Adipose tissue (tissue), 3 donors: ENCODE data around the gene ADAMTS1. TPM values are rescaled to one million over a fixed set of nuclear protein-coding genes. Genes with fewer than 3 reads are reported as not detected.
"Not testable (repeated sequence)": the region's sequence is repeated elsewhere in the genome, so short reads cannot be mapped to it uniquely, and the experiment has no call there.

Experiments
- H3K27ac ChIP-seq: one replicate; pipeline ENCODE4 v1.5.1; 2013; ENCODE audit warnings: low read depth, low read length
- WGBS, 3 donors: extraction: QIAGEN DNeasy Blood & Tissue Kit; methylation state at CpG; one replicate each; pipeline ENCODE4 v1.1.7; 2013; 5-methylcytosine and 5-hydroxymethylcytosine counted together
- polyA plus RNA-seq, 3 donors: library from polyadenylated mRNA; stranded (reverse); fragments of 200-250 nt; gene quantifications; one replicate each; pipeline ENCODE4 v1.2.3, GENCODE V29; 2013
- donor health status: healthy with polysubstance abuse.
- donor health status: Bipolar disorder and iron deficiency.
- donor health status: healthy.

Gene ADAMTS1
- 100 to 1,000 TPM in 2 of 3 donors, 10 to 100 TPM in 1; 26.7 to 378 (median 177) TPM for polyA plus RNA-seq

- peak within 1 kb of the TSS; percentile 58 for H3K27ac ChIP-seq
- WGBS, 3 donors = 0% methylated on average over 51 to 56 of the region's 56 CpGs
Measured at GRCh38 chr21:26845066-26845758, at the start of gene ADAMTS1. Gene ADAMTS1 (minus strand): TSS chr21:26845409. CDS start chr21:26844954, 455 bp downstream.

DNA sequence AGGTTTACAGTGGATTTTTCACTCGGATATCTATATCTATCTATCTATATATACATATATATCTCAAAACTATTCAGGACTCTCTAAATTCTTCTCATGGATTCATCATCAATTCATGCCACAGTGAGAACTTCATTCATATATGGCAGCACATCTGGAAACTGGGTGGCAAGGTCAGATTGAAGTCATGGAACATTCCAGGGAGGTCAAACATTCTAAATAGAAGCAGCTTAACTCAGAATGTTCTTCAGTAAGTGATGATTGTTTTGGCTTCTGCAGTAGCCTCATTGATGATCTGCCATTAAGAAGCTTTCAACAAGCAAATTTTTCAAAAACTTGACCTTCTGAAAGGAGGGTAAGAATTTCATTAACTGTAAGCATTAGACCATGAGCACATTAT is 46.9 kb upstream of the ADAMTS1 start:
- WGBS, 3 donors = 69 to 73% (median 70%) methylated on average over 1 of the region's 1 CpG
- H3K27ac ChIP-seq = no peak overlapping the region

GRCh38 chr21:26888931-26889330 is 43.7 kb upstream of the ADAMTS1 start:
- 59 to 83% (median 80%) methylated on average over 5 of the region's 5 CpGs for WGBS, 3 donors
- no peak overlapping the region for H3K27ac ChIP-seq

- H3K27ac ChIP-seq = no peak overlapping the region
Measured at GRCh38 chr21:26888256-26888655, 43.0 kb upstream of the ADAMTS1 start.

- 74 to 81% (median 76%) methylated on average over 3 of the region's 3 CpGs for WGBS, 3 donors
Measured at GRCh38 chr21:26887251-26887650, 42.0 kb upstream of the ADAMTS1 start.

GRCh38 chr21:26884436-26884835 is 39.2 kb upstream of the ADAMTS1 start:
- 91 to 97% (median 97%) methylated on average over 2 of the region's 2 CpGs for WGBS, 3 donors
- H3K27ac ChIP-seq = no peak overlapping the region

More at GRCh38 chr21:26887251-26887650, 42.0 kb upstream of the ADAMTS1 start:
- no peak overlapping the region for H3K27ac ChIP-seq

DNA sequence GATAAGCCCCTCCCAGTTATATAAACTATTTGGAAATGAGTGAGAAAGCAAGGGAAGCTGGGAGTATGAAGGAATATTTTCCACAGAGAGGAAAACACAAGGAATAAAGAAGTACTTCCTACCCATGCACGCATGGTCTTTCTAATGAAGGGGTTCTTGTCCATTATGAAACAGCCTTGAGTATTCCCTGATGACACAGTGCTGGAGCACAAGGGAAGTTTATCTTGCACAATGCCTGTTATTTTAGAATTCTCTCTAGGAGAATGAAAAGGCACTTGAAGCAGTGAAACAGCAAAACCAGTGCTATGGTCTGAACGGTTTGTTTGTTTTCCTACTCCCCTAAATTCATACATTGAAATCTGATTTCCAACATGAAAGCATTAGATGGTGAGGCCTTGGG is 38.6 kb upstream of the ADAMTS1 start:
- WGBS, 3 donors = 48 to 85% (median 56%) methylated on average over 2 of the region's 2 CpGs
- H3K27ac ChIP-seq = no peak overlapping the region

DNA sequence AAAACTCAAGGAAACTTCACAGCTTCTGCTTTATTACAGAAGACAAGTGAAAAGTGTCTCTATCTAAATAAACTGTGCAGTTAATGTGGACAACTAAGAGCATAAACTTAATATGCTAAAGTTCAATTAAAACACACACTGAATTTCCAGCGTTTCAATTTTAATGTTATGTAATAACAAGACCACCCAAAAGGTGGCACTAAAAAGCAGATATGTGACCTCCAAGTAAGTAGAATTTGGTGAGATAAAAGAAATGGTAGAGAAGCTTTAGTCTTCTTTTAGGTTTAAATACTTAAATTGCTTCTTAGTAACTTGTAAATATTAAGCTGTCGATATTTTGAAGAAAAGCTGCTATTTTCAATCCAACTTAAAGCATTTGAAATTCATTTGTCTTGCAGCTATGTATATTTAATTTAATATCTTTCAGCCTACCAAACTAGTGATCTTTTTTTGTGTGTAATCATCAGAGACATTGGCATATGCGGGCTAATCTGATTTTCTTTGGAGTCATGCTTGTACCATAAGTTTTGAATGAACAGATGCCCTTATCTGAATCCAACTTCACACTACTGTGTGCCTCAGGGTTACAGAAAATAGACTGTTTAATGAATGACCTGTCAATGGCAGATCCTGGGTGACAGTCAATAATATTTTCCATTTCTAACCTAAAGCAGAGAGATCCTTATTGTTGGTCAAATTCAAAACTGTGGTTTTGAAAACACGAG is 36.5 kb upstream of the ADAMTS1 start:
- 49 to 58% (median 51%) methylated on average over 4 of the region's 4 CpGs for WGBS, 3 donors

DNA sequence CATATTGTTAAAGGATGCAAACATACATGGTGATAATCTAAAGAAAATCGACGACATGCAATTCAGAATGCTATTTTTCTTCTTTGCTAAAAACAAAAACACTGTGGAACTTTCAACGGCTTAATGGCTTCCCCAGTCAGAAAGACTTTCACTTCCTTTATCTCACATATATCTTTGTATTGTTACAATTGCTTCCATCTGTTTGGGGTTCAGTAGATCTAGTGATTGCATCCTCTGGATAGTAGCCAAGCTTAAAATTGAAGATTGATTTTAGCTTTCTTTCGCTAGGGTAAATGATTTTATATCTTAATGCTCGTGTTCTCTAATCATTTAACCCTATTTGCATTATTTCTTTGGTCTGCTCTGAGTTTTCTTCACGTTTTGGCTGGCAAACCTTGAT is 31.8 kb upstream of the ADAMTS1 start:
- WGBS, 3 donors = 54 to 70% (median 59%) methylated on average over 6 of the region's 6 CpGs
- H3K27ac ChIP-seq = no peak overlapping the region

More for the DNA sequence above, 36.5 kb upstream of the ADAMTS1 start:
- no peak overlapping the region for H3K27ac ChIP-seq

- H3K27ac ChIP-seq = no peak overlapping the region
- WGBS, 3 donors = 83 to 92% (median 91%) methylated on average over 1 of the region's 1 CpG
Measured at GRCh38 chr21:26874347-26874746, 29.1 kb upstream of the ADAMTS1 start.

GRCh38 chr21:26865857-26866256 is 20.6 kb upstream of the ADAMTS1 start:
- WGBS, 3 donors = 91 to 96% (median 95%) methylated on average over 3 of the region's 3 CpGs
- H3K27ac ChIP-seq = no peak overlapping the region

DNA sequence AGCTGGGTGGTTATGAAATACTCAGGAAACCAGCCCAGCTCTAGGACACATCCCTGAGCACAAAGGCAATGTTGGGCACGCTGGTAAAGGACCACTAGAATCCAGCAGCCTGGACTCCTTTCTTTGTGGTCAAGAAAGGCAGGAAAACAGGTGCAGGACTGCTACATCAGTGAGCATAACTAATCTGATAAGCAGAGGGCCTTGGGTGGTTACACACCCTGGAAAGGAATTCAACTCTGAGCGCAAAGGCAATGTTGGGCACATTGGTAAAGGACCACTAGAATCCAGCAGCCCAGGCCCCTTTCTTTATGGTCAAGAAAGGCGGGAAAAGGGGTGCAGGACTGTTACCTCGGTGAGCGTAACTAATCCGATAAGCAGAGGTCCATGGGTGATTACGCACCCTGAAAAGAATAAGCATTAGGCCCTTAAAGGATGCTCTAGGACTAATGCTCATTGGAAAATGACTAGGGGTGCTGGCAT is 11.7 kb upstream of the ADAMTS1 start:
- not testable (repeated sequence) for H3K27ac ChIP-seq
- WGBS, 3 donors = 96 to 97% (median 96%) methylated on average over 7 of the region's 7 CpGs

DNA sequence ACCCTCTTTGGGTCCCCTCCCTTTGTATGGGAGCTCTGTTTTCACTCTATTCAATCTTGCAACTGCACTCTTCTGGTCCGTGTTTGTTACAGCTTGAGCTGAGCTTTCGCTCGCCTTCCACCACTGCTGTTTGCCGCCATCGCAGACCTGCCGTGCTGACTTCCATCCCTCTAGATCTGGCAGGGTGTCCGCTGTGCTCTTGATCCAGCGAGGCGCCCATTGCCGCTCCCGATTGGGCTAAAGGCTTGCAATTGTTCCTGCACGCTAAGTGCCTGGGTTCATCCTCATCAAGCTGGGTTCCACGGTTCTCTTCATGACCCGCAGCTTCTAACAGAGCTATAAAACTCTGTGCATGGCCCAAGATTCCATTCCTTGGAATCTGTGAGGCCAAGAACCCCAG is 9.5 kb upstream of the ADAMTS1 start:
- 95 to 96% (median 95%) methylated on average over 14 of the region's 14 CpGs for WGBS, 3 donors
- H3K27ac ChIP-seq = not testable (repeated sequence)

DNA sequence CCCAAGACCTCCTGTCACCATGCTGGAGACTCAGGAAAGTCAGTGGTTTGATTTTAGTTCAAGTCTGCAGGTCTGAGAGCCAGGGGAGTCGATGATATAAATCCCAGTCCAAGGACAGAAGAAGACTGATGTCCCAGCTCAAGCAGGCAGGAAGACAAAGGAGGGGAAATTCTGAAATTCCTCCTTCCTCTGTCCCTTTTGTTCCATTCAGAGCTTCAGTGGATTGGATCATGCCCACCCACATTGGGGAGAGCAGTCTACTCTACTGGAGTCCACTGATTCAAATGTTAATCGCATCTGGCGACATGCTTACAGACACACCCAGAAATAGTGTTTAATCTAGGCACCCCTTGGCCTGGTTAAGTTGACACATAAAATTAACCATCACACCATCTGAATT is 7.2 kb upstream of the ADAMTS1 start:
- H3K27ac ChIP-seq = no peak overlapping the region
- 90 to 97% (median 91%) methylated on average over 3 of the region's 3 CpGs for WGBS, 3 donors

- 78 to 86% (median 83%) methylated on average over 6 of the region's 6 CpGs for WGBS, 3 donors
- H3K27ac ChIP-seq = no peak overlapping the region
Measured at GRCh38 chr21:26851109-26851944, 6.1 kb upstream of the ADAMTS1 start.

- H3K27ac ChIP-seq = no peak overlapping the region
- WGBS, 3 donors = 8 to 16% (median 14%) methylated on average over 5 of the region's 5 CpGs
Measured at GRCh38 chr21:26850116-26850643, 5.0 kb upstream of the ADAMTS1 start.

GRCh38 chr21:26849428-26850115 is 4.4 kb upstream of the ADAMTS1 start:
- 5 to 16% (median 15%) methylated on average over 4 of the region's 4 CpGs for WGBS, 3 donors
- no peak overlapping the region for H3K27ac ChIP-seq

DNA sequence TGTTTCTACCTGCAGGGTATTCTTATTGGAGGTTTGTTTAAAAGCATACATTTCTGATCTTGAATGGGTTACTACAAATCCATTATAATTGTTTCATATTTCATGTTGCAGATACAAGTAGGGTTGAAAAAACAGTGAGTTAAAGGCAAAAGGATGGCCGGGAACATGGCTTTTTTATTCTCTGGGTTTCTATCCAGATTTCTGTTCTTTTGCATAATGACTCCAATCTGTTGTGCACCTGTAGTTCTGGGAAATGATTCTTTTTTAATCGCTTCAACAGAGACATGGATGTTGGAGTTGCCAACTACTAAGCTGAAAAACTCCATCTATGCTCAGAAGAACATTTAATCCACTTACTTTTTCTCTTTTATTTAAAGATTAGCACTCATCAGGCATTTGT is 2.7 kb upstream of the ADAMTS1 start:
- H3K27ac ChIP-seq = no peak overlapping the region
- 64 to 66% (median 65%) methylated on average over 2 of the region's 2 CpGs for WGBS, 3 donors
